ENCODE data around the gene SNX18. TPM values are rescaled to one million over a fixed set of nuclear protein-coding genes. Genes with fewer than 3 reads are reported as not detected.

Gene SNX18
- polyA plus RNA-seq, 1 donor from 2014 or later = 7.9 TPM

GRCh38 chr5:54525692-54526091, 8.1 kb downstream of the SNX18 start:
- no peak overlapping the region for H3K9ac ChIP-seq (ENCODE audit: low read length)
- TF ChIP-seq POLR2AphosphoS5 (IDR thresholded peaks at IDR 0.05) (no peak), REST (IDR thresholded peaks at IDR 0.05; ENCODE audit: borderline replicate concordance) (no peak), EZH2 (IDR thresholded peaks at IDR 0.05; ENCODE audit: borderline replicate concordance, insufficient read depth, low read length, poor library complexity, severe bottlenecking) (no peak), TAF1 (IDR thresholded peaks at IDR 0.05; ENCODE audit: low read depth) (no peak), SMC3 (conservative IDR thresholded peaks at IDR 0.05; ENCODE audit: poor library complexity) (no peak), RAD21 (conservative IDR thresholded peaks at IDR 0.05) (no peak), CTCF (IDR thresholded peaks at IDR 0.05; ENCODE audit: poor library complexity, severe bottlenecking) (no peak), EP300 (conservative IDR thresholded peaks at IDR 0.05; ENCODE audit: poor library complexity, severe bottlenecking) (no peak), MXI1 (conservative IDR thresholded peaks at IDR 0.05; ENCODE audit: poor library complexity, severe bottlenecking) (no peak)
- H3F3A ChIP-seq (ENCODE audit: insufficient read depth, low read length, poor library complexity, severe bottlenecking) = no peaks in the 10 kb centered on the region
- peaks cover 94% of the 10 kb centered on the region for H3K79me2 ChIP-seq (replicated peaks; ENCODE audit: insufficient read depth, low read length)
- no peaks in the 10 kb centered on the region for H3K36me3 ChIP-seq (ENCODE audit: insufficient read depth, low read length)
- H3K4me2 ChIP-seq (ENCODE audit: low read length) = no peak overlapping the region
- no peaks in the 10 kb centered on the region for H3K9me2 ChIP-seq (ENCODE audit: insufficient read depth, low read length)
- H3K9me3 ChIP-seq (ENCODE audit: low read length) = no peaks in the 10 kb centered on the region
- no peak overlapping the region for H3K4me3 ChIP-seq (ENCODE audit: low read length)
- no peaks in the 10 kb centered on the region for H4K20me1 ChIP-seq (ENCODE audit: insufficient read depth)
- no peak overlapping the region for H3K27ac ChIP-seq (ENCODE audit: low read length)
- H2AFZ ChIP-seq (ENCODE audit: low read depth, low read length) = no peak overlapping the region
- no peaks in the 10 kb centered on the region for H3K27me3 ChIP-seq (ENCODE audit: insufficient read depth, low read depth, low read length)

GRCh38 chr5:54526604-54527288, 9.2 kb downstream of the SNX18 start:
- no peak overlapping the region for H3K4me3 ChIP-seq (ENCODE audit: low read length)
- H3K27me3 ChIP-seq (ENCODE audit: insufficient read depth, low read depth, low read length) = no peaks in the 10 kb centered on the region
- H2AFZ ChIP-seq (ENCODE audit: low read depth, low read length) = no peak overlapping the region
- no peaks in the 10 kb centered on the region for H3K9me3 ChIP-seq (ENCODE audit: low read length)
- no peak overlapping the region for H3K4me2 ChIP-seq (ENCODE audit: low read length)
- no peaks in the 10 kb centered on the region for H3F3A ChIP-seq (ENCODE audit: insufficient read depth, low read length, poor library complexity, severe bottlenecking)
- H4K20me1 ChIP-seq (ENCODE audit: insufficient read depth) = no peaks in the 10 kb centered on the region
- no peak overlapping the region for H3K27ac ChIP-seq (ENCODE audit: low read length)
- H3K9ac ChIP-seq (ENCODE audit: low read length) = no peak overlapping the region
- no peaks in the 10 kb centered on the region for H3K36me3 ChIP-seq (ENCODE audit: insufficient read depth, low read length)
- peaks cover 92% of the 10 kb centered on the region for H3K79me2 ChIP-seq (replicated peaks; ENCODE audit: insufficient read depth, low read length)
- no peaks in the 10 kb centered on the region for H3K9me2 ChIP-seq (ENCODE audit: insufficient read depth, low read length)
- TF ChIP-seq MXI1 (conservative IDR thresholded peaks at IDR 0.05; ENCODE audit: poor library complexity, severe bottlenecking) (no peak), TAF1 (IDR thresholded peaks at IDR 0.05; ENCODE audit: low read depth) (no peak), SMC3 (conservative IDR thresholded peaks at IDR 0.05; ENCODE audit: poor library complexity) (no peak), EP300 (conservative IDR thresholded peaks at IDR 0.05; ENCODE audit: poor library complexity, severe bottlenecking) (no peak), RAD21 (conservative IDR thresholded peaks at IDR 0.05) (no peak), CTCF (IDR thresholded peaks at IDR 0.05; ENCODE audit: poor library complexity, severe bottlenecking) (no peak), EZH2 (IDR thresholded peaks at IDR 0.05; ENCODE audit: borderline replicate concordance, insufficient read depth, low read length, poor library complexity, severe bottlenecking) (no peak), POLR2AphosphoS5 (IDR thresholded peaks at IDR 0.05) (no peak)
